Stimulated activated CD8-positive, alpha-beta memory T cell treated with anti-CD3 and anti-CD28 coated beads, Interleukin-15, amount 100 ng/mL, for 4 hours (primary cell): ENCODE results near the gene ERMN.
"Not testable (repeated sequence)": the region's sequence is repeated elsewhere in the genome, so short reads cannot be mapped to it uniquely, and the experiment has no call there.

Source experiments
- DNase-seq, 2 donors: peaks; one replicate each; pipeline ENCODE4 v3.0.0-alpha.2; 2020; ENCODE audit warnings: low read depth in 2 of 2

The ERMN gene, protein sequence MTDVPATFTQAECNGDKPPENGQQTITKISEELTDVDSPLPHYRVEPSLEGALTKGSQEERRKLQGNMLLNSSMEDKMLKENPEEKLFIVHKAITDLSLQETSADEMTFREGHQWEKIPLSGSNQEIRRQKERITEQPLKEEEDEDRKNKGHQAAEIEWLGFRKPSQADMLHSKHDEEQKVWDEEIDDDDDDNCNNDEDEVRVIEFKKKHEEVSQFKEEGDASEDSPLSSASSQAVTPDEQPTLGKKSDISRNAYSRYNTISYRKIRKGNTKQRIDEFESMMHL

DNA sequence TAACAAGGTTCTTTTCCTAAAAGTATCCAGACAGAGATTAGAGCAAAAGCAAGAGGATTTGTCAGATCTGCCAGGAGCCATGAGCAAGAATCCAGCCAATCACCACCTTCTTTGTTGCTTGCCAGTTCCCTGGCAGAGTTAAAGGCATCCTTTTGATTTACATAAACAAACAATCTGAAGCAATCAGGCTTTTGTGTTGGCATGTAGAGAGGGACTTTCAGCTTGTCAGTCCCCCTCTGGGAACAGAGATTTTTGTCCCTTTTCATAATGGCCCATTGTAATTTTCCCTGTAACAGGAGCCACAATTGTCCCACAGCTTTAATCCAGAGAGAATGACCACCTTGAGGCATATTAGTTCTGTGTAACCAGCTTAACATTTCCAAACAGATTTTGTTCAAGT, at the start of gene ERMN:
ERMN (minus strand) TSS at position 39 of the 400 bp plus-strand sequence. CDS start 182 bp downstream, outside the sequence.
- no peak for DNase-seq

DNA sequence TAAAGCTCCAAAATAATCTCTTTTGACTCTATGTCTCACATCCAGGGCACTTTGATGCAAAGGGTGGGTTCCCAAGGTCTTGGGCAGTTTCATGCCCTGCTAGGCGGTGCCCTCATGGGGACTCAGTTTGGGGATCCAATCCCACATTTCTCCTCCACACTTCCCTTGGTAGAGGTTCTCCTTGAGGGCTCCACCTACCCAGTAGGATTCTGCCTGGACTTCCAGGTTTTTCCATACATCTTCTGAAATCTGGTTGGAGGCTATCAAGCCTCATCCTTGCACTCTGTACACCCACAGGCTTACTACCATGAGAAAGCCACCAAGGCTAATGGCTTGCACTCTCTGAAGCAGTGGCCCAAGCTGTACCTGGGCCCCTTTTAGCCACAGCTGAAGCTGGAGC, 49.8 kb upstream of the ERMN start:
- no peak for DNase-seq

DNA sequence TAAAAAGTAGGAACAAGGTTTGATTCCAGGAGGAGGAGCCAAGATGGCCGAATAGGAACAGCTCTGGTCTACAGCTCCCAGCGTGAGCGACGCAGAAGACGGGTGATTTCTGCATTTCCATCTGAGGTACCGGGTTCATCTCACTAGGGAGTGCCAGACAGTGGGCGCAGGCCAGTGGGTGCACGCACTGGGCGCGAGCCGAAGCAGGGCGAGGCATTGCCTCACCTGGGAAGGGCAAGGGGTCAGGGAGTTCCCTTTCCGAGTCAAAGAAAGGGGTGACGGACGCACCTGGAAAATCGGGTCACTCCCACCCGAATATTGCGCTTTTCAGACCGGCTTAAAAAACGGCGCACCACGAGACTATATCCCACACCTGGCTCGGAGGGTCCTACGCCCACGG, 42.9 kb upstream of the ERMN start:
- not testable (repeated sequence) for DNase-seq

DNA sequence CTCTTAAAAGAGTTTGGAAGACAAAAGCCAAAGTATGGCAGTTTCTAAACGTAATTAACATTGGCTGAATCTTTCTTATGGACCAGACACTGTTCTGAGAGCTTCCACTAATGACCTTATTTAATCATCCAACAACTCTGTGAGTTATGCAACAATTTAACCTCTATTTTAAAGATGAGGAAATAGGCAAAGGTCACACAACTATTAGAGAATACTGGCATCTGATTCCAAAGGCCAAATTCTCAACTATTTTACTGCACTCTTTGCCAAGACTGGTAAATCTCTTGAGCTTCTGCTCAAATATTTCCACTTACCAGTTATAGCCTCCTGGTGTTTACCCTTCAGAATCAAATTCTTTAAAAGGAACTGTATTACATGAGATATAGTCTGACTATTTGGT, 42.1 kb upstream of the ERMN start:
- no peak for DNase-seq

DNA sequence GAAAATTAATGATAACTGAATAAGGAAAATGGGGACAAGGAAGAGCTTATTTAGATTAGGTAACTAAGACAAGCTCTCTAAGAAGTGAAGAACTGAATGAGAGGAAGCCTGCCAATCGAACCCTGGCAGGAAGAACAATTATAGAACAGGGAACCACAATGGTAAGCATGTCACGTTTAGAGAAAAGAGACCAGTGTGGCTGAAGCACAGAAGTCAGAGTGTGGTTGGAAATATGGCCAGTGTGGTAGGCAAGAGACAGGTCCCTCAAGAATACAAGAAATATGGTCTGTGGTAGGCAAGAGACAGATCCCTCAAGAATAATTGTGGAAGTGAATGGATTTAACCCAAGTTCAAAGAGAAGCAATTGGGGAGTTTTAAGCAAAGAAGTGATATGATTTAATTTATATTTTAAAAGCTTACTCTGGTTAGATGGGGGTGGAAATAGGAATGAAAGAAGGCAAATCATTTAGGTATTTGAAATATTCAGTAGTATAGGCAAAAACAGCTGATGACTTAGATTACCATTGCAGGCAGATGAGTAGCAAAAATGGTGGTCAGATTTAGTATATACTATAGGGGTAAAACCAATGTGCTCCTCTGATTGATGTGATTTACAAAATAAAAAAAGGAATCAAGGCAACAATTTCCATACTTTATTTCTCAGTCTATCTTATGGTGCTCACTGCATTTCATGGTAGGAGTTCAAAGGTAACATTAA, 38.8 kb upstream of the ERMN start:
- no peak for DNase-seq

DNA sequence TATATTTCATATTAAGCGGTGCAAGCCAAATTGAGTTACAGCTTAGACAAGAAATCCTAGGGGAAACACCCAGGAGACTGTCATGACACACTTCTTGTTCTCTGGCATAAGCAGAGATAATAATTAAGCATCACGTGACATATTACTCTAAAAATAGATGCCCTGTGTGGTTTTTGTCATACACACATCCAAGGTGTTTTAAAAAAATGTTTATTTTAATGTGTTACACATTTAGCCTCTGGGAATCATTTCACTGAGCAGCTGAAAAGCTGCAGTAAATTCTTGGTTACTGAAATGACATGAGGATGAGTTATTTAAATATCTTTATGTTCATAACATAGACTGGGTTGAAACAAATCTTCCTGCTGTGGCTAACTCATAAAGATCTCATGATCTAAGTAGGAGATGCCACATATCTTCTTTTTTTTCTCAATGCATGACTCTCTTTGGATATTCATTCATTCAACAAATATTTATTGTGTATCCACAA, 38.0 kb upstream of the ERMN start:
- no peak for DNase-seq

DNA sequence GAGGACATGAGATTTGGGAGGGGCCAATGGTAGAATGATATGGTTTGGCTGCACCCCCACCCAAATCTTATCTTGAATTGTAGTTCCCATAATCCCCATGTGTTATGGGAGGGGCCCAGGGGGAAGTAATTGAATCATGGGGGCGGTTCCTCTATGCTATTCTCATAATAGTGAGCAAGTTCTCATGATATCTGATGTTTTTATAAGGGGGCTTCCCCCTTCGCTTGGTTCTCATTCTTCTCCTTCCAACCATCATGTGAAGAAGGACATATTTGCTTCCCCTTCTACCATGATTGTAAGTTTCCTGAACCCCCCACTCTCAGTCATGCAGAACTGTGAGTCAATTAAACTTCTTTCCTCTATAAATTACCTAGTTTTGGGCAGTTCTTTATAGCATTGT, 37.0 kb upstream of the ERMN start:
- no peak for DNase-seq

DNA sequence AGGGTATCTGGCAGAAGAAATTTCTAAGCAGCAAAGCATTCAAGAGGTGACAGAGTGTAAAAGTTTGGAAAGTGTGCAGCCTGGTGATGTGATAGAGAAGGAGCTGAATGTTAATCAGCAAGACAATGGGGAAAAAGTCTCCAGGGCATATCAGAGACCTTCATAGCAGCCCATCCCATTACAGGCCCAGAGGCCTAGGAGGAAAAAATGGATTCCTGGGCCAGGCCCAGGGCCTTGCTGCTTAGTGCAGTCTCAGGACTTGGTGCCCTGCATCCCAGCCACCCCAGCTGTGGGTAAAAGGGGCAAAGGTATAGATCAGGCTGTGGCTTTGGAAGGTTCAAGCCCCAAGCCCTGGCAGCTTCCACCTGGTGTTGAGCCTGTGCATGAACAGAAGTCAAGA, 35.9 kb upstream of the ERMN start:
- DNase-seq, result no peak

DNA sequence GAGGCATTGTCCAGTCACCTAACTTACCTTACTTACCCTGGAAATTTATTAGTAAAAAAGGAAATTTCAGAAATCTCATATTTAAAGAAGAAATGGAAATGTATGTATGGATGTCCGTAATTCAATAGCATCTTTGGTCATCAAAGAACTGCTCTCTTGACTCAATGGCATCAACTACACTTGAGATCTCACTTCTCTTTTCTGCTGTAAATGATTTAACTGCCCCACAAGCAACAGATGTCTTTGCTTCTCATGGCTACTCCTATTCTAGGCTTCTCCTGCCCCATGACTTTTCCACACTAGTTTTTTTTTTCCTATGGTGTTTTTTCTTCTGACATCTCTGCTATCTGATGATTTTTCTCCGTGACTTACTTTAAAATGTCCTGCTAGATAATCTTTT, 34.0 kb upstream of the ERMN start:
- DNase-seq, result no peak

DNA sequence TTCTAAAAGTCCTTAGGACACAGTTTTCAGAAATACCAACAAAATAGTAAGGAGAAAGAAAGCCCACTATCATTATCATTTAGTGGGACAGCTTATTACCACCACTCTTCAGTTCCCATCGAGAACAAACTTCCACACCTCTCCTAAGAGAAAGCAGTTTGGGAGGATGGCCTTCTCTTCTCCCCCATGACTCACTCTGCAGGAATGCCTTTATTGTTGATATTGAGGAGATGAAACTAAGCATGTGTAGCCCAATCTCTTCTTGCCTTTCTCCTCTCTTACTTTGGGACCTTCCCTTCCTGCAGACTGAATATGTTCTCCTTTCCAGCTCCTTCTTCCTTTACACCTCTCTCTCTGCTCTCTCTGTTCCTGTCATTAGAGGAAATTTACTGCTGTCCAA, 30.0 kb upstream of the ERMN start:
- no peak for DNase-seq

DNA sequence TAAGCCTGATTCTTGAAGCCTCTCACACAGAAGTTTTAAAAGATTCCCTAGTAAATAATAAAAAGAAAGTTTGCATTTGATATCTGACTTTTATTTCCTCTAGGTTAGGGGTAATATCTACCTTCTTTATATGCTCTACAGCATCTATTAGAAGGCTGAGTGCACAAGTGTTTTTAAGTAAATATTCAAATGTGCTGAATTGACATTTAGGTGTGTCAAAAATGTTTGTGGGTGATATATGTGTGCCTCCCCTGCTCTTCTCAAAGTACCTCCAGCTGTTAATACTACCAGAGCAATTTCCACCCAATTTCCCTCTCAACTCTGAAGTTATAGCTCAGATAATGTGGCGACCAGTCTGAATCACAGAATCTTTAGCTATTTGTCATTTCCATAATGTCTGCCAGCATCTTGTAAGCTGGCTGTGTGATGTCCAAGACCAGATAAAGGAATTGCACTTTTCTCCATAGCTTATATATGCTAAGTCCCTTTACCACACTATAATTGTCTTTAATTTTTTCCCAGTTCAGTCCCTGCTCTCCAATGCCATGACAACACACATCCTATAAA, 24.4 kb upstream of the ERMN start:
- DNase-seq, result no peak

DNA sequence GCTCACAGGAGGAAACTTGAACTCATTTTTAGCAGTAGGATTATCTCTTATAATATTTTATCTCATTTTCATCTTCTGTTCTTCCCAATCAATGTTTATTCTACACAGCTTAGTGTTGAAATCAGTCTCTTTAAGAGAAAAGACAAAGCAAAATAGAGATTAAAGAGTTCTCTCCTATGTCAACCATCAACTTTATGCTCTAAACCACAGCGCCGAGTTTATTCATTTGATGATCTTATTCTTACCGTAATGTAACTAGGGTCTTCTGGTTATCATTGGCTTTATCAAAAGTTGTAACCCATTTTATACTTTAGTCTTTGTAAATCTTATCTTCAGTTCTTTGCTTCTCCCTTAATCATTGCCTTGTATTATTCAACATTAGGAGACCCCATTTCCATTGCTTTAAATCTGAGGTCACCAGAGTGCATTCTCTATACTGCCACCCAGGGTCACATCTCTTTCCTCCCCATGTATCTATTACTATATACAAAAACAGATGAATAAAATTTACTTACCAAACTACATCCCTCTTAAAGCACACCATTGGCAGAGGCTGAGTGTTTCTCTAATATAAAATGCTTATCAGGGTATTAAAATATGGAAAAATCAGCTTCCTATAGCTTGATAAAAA, 22.8 kb upstream of the ERMN start:
- DNase-seq, result no peak

DNA sequence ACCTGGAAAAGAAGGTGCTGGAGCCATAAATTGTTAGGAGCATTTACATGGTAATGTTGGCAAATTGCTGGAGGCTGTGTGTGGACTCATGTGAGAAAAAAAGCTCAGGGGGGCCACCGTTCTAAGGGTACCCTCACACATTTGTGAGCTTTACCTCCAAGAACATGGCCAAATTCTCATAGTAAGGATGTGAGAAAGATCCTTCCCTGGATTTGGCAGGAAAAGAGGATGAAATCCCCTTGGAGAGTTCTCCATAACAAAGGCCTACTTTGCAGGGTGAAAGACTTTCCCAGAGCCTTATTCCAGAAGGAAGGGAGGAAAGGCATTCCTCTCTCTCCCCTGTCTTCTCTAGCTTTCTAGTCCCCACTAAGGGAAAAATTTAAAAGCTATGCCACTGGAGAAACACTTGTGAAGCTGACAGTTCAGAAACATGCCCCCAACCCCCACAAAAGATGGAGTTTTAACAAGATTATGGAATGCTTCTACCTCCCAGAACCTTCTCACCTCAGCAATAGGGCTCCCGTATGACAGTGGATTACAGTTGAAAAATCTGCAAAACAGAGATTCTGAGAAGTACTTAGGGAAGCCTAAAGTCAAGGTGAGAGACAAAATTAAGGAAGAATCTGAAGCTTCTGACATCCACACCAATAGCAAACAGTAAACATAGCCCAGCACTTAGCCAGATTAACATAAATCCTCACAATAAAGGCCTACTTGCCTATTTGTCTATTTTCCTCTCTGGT, 20.2 kb upstream of the ERMN start:
- no peak for DNase-seq

DNA sequence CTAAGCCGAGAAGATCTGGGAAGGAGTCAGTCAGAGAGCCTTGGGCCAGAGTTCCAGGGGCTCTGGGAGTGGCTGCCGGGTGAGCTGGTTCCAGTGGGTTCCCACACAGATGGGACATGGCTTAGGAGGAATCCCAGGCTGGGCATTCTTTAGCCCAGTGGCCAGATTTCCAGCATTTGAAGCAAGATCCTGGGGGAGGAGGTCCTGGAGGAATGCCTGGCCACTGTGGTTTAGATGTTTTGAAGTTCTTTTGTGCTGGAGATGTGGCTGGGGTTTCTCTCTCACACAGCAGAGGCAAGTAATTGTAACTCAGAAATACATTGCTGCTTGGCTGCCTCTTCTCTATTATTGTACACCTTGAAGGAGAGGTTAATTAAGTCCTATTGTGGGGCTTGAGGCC, 15.8 kb upstream of the ERMN start:
- not testable (repeated sequence) for DNase-seq

DNA sequence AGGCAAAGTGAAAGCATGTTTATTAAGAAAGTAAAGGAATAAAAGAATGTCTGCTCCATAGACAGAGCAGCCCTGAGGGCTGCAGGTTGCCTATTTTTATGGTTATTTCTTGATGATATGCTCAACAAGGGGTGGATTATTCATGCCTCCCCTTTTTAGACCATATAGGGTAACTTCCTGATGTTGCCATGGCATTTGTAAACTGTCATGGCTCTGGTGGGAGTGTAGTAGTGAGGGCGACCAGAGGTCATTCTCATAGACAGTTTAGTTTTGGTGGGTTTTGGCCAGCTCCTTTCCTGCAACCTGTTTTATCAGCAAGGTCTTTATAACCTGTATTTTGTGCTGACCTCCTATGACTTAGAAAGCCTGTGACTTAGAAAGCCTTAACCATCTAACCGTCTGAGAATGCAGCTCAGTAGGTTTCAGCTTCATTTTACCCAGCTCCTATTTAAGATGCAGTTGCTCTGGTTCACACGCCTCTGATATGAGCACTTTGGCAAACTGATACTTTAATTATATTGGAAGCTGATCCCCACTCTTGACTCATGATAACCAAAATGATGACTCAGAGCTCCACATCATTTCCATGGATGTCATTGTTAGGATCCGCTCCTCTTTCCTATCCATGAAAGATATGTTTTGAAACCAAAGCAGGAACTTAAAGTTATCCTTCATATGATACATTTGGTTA, 14.5 kb upstream of the ERMN start:
- DNase-seq, result no peak

DNA sequence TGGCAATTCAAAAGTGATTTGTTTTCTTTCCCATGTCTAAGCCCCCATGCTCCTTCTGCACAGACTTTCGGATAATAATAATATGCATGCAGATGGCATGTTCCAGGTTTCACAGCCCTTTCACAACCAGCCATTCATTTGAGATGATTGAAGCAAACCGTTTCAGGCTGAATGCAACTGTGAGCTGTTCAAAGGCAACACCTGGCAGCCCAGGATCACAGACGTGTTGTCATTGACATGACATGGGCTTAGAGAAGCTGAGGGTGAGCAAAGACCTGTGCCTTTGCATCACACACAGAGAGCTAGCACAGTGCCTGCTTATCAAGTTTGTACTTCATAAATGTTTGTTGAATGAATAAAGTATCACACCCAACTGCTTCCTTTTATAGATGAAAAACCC, 12.4 kb upstream of the ERMN start:
- no peak for DNase-seq

DNA sequence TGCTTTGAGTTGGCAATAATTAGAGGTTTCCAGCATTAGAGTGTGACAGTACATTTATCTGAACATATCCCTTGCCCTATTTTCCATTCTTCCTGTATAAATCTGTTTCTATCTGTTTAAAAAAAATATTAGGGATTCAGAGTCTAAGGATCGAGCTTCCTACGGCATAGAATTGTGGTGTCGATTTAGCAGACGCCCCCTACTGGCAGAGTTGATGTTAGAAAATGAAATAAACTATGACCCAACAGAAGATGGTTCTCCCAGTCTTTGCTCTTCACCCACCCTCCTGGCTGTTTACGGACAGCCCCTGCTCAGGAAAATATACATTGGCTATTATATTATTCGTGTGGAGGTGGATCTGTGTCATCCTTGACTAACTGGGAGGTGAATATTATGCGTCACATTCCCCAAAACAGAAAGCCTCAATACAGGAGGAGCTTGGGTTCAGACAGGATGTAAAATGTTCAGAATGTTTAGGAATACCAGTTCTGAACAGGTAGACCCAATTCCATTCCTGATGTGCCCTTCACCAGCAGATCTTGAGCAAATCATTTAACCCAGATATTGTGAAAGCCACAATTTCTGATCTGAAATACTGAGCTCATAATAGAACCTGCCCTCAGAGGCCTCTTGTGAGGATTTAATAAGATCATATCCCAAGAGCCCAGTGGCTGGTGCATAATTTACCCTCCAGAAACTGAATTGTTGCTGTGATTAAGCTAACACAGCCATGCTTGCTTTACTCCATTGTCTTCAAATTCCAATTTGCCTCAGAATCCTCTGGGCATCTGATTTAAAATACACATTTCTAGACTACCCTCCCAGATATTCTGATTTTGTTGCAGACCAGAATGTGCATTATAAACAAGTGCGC, 10.8 kb upstream of the ERMN start:
- no peak for DNase-seq

DNA sequence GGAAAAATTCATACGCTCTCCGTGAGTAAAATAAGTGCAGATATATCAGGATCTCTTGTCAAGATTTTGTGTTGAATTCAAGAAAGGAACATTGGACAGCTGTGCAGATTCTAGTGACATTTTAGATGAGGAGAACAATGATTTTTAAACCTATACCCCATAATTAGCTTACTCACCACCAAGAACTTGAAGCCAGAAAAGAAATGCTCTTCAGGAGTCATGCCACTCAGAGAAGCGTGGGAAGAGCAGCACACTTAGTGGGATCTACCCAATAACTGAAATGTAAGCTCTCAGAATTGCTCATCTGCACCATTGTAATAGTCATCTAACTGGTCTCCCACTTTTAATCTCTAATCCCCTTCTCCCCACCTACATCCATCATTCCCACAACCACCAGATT, 9.2 kb upstream of the ERMN start:
- no peak for DNase-seq

DNA sequence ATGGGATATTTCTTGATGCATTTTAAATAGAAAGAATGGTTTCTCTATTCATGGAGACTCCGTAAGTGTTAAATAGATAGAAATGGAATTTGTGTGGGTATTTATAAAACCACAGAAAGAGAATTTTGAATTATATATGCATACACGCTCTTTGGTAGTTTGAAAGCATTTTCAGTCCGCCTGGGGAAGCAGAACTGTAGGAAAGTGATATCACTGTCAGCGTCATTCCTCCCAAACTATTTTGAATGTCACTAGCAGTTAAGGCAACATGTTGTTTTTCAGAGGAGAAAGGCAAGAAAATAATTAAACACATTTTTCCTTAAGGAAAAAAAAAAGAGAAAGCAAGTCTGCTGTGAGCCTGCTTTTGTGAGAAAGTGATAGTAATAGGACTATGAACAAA, 8.7 kb upstream of the ERMN start:
- no peak for DNase-seq

DNA sequence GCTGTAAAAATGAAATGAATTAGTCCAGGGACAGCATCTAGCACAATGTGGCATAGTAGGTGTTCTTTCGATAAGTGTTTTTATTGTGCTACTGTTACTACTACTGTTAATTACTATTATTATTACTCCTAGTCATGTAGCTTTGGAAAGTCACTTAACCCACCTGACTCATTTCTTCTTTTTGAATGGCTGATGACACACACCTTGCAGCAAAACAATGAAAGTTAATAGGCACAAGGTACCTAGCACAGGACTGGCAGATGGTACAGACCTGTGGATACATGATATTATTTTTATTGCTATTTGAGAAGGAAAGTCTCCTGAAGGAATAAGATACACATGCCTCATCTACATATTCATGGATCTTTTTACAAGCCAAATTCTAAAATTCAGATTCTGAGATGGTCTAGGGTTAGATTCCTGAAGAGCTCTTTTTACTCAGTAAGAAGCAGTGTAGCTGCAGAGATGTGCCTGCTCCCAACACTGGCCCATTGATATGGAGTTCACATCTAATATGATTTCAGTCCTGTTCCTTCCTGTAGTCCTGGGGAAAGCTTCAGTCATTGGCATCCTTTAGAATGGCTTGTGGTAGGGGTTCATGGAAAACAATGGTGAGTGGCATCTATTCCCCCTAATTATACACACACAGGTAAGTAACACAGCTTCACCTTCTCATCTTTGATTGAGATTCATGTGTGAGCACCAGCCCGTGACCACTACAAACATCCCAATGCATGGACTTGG, 7.9 kb upstream of the ERMN start:
- DNase-seq, result no peak
